AG04450 (cell line): ENCODE results near the gene OR2D2. TPM values are rescaled to one million over a fixed set of nuclear protein-coding genes. Genes with fewer than 3 reads are reported as not detected.

Experiments used
- CTCF ChIA-PET: fragments of 300-600, 350-600 bp; formaldehyde crosslinking; extraction: SDS; loops from one replicate; lab custom pipeline; 2022; ENCODE audit warnings: antibody characterized with exemption, inconsistent platforms; lab: Charles Lee
- POLR2A ChIA-PET: fragments of 350-600 bp; formaldehyde crosslinking; extraction: SDS; loops from one replicate; lab custom pipeline; 2021; ENCODE audit warnings: antibody characterized with exemption, inconsistent platforms; lab: Yijun Ruan, JAX
- DNase-seq: peaks from one replicate; pipeline ENCODE4 v3.0.0-alpha.2; 2011; ENCODE audit warnings: low read depth, low spot score
- H3K27ac ChIP-seq: one replicate; pipeline ENCODE4 v1.5.1; 2012; ENCODE audit warnings: low read depth, low read length, control low read depth
- H3K27me3 ChIP-seq: one replicate; pipeline ENCODE4 v1.6.0; 2012; ENCODE audit warnings: low read length; ENCODE audit not compliant: control insufficient read depth, insufficient read depth
- H3K4me3 ChIP-seq: 2 replicates; pipeline ENCODE4 v1.5.1; 2011; ENCODE audit warnings: mild to moderate bottlenecking, low read depth, low read length, control low read depth
- H3K9me3 ChIP-seq: 2 replicates; pipeline ENCODE4 v1.5.1; 2012; ENCODE audit warnings: low read length; ENCODE audit not compliant: control insufficient read depth, insufficient read depth
- polyA plus RNA-seq: library from polyadenylated mRNA; depleted of rRNA; stranded (reverse); fragments of >200 nt; gene quantifications from 2 replicates; pipeline ENCODE4 v1.2.3, GENCODE V29; 2011
- TF ChIP-seq, protein P1 (sequence below): IDR thresholded peaks from 2 replicates; pipeline ENCODE4 v1.5.1; 2011; ENCODE audit warnings: low read depth, low read length, control low read depth, inconsistent platforms

OR2D2 gene
- polyA plus RNA-seq, 1 experiment: not detected

- Histone ChIP-seq H3K4me3 (no peak overlapping the region), H3K27ac (no peak overlapping the region), H3K9me3 (peaks cover 4% of the 10 kb centered on the region; the same call in 1 of the 2 replicates), H3K27me3 (no peaks in the 10 kb centered on the region)
- ChIA-PET POLR2A (no interaction called here), CTCF (no interaction called here)
- TF ChIP-seq, protein P1, sequence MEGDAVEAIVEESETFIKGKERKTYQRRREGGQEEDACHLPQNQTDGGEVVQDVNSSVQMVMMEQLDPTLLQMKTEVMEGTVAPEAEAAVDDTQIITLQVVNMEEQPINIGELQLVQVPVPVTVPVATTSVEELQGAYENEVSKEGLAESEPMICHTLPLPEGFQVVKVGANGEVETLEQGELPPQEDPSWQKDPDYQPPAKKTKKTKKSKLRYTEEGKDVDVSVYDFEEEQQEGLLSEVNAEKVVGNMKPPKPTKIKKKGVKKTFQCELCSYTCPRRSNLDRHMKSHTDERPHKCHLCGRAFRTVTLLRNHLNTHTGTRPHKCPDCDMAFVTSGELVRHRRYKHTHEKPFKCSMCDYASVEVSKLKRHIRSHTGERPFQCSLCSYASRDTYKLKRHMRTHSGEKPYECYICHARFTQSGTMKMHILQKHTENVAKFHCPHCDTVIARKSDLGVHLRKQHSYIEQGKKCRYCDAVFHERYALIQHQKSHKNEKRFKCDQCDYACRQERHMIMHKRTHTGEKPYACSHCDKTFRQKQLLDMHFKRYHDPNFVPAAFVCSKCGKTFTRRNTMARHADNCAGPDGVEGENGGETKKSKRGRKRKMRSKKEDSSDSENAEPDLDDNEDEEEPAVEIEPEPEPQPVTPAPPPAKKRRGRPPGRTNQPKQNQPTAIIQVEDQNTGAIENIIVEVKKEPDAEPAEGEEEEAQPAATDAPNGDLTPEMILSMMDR: no peak
- no peak for DNase-seq
These were observed 8.2 kb upstream of the OR2D2 start for GRCh38 chr11:6900327-6900999.

- ChIA-PET POLR2A (no interaction called here), CTCF (no interaction called here)
- H3K4me3 ChIP-seq: no peak overlapping the region
- H3K9me3 ChIP-seq: no peaks in the 10 kb centered on the region
- H3K27ac ChIP-seq: no peak overlapping the region
- TF ChIP-seq, protein P1: no peak
- H3K27me3 ChIP-seq: no peaks in the 10 kb centered on the region
- no peak for DNase-seq
These were observed 6.6 kb upstream of the OR2D2 start for GRCh38 chr11:6898911-6899310.

GRCh38 chr11:6895010-6895409 is 2.7 kb upstream of the OR2D2 start:
- Histone ChIP-seq H3K27ac (no peak overlapping the region), H3K9me3 (no peaks in the 10 kb centered on the region), H3K4me3 (no peak overlapping the region), H3K27me3 (no peaks in the 10 kb centered on the region)
- ChIA-PET CTCF (no interaction called here), POLR2A (no interaction called here)
- no peak for DNase-seq
- TF ChIP-seq, protein P1: no peak

GRCh38 chr11:6894097-6894496 is 1.8 kb upstream of the OR2D2 start:
- CTCF ChIA-PET: no interaction called here
- DNase-seq: no peak
- Histone ChIP-seq H3K27me3 (no peaks in the 10 kb centered on the region), H3K4me3 (no peak overlapping the region), H3K9me3 (no peaks in the 10 kb centered on the region), H3K27ac (no peak overlapping the region)
- TF ChIP-seq, protein P1: no peak
- POLR2A ChIA-PET: no interaction called here

DNA sequence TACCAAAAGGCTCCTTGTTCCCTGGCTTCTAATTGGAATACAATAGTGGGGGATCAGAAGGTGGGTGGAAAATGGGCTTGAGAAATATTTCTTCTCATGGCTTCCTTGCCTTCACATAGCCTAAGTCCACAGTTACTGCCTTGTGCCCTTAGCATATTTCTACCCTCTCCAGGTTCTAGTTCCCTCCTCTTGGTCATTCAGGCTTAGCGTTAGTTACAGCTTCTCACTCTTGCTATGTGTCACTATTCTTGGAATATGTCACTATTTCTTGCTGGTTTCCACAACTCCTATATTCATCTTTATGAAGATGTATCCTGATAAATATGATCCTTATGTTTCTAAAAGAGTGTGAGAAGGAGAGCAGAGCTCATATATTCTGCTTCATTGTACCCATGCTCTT is 2.5 kb downstream of the OR2D2 start:
- DNase-seq: no peak
- ChIA-PET POLR2A (no interaction called here), CTCF (interaction anchor here (1.6 kb wide), 1 partner anchor 77 kb away, joined by 6 read pairs; no protein-coding TSS in a partner anchor)
- Histone ChIP-seq H3K27me3 (no peaks in the 10 kb centered on the region), H3K4me3 (no peak overlapping the region), H3K27ac (no peak overlapping the region), H3K9me3 (no peaks in the 10 kb centered on the region)
- TF ChIP-seq, protein P1: no peak
